ENCODE data around the gene SSR1. TPM values are rescaled to one million over a fixed set of nuclear protein-coding genes. Genes with fewer than 3 reads are reported as not detected.
A peak's percentile ranks its signal among the peaks of the same experiment; 100 is the strongest.

The SSR1 gene
- total and polyA plus RNA-seq, 9 of the 15 experiments (the other 6 are each of a cell fraction or from before 2014, with no cell fraction given), result 87.7 to 220 (median 144) TPM

DNA sequence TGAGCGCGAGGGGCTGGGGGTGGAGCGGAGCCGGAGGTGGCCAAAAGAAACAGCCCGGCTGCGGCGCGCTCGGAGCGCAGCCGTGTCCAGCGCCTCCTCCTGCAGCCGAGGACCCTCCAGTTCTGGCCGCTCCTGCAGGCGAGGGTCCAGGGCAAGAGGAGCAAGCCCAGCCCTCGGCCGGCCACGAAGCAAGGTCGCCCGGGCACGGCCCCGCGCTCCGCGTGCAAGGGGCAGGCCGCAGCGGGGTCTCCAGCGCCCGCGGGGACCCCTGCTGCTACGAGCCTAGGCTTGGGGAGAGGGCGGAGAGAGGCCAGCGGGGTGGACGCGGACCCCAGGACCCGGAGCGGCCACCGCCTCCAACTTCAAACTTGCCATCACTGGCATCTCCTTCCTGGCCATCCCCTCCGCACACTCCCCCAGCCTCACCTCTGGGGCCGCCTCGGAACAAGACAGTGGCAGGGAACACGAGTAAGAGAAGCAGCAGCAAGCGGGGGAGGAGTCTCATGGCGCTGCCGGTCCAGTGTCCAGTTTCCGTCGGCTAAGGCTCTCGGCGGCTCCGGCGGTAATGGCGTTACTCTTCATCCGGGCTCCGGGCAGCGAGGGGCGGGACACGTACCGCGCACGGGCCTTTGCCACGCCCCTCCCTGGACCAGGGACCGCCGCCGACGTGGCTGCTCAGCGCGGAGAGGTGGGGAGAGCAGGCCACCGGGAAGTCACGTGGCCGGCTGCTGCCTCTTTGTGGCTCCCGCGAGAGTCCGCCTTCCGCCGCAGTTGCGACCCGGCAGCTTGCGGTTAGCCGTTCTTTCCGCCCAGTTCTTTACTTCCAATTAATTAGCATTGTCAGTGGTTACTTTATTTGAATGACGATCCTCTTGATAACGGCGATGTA, at the start of gene SSR1 (continued):
- 0 out of 2 replicates have a peak, but pooled peaks have one; percentile 21 for TF ChIP-seq CHAMP1 (IDR thresholded peaks at IDR 0.05)
- no peak for TF ChIP-seq NBN (IDR thresholded peaks at IDR 0.05; ENCODE audit: low read depth)
- peak; percentile 92 for TF ChIP-seq SP1 (CRISPR knock-in tag; IDR thresholded peaks at IDR 0.05)
- TF ChIP-seq PURB (CRISPR knock-in tag; IDR thresholded peaks at IDR 0.05; ENCODE audit: low read depth), result no peak
- no peak for TF ChIP-seq ZNF75A (CRISPR knock-in tag; IDR thresholded peaks at IDR 0.05)
- TF ChIP-seq EZH2 (IDR thresholded peaks at IDR 0.05; ENCODE audit: borderline replicate concordance, low read depth, low read length), result no peak
- TF ChIP-seq ZFX (CRISPR knock-in tag; IDR thresholded peaks at IDR 0.05), result peak; percentile 95
- TF ChIP-seq STAT5B (CRISPR knock-in tag; IDR thresholded peaks at IDR 0.05), result no peak
- TF ChIP-seq, protein P1, sequence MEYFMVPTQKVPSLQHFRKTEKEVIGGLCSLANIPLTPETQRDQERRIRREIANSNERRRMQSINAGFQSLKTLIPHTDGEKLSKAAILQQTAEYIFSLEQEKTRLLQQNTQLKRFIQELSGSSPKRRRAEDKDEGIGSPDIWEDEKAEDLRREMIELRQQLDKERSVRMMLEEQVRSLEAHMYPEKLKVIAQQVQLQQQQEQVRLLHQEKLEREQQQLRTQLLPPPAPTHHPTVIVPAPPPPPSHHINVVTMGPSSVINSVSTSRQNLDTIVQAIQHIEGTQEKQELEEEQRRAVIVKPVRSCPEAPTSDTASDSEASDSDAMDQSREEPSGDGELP (CRISPR knock-in tag; IDR thresholded peaks at IDR 0.05; ENCODE audit: borderline replicate concordance), result peak; percentile 90
- TF ChIP-seq JUND (IDR thresholded peaks at IDR 0.05; ENCODE audit: borderline replicate concordance, low read depth, low read length), result no peak; the same call in 1 of the 2 replicates
- peak; percentile 39; the same call in 1 of the 3 replicates for TF ChIP-seq JUND (tag; IDR thresholded peaks at IDR 0.05; ENCODE audit: borderline replicate concordance, low read depth, low read length)
- no peak for TF ChIP-seq GATAD2B (IDR thresholded peaks at IDR 0.05; ENCODE audit: borderline replicate concordance)
- peak; percentile 69 to 79 for TF ChIP-seq MAZ (CRISPR knock-in tag; conservative IDR thresholded peaks at IDR 0.05 in 1 of 2, IDR thresholded peaks at IDR 0.05 in 1 of 2)
- no peak for TF ChIP-seq NCOA2 (IDR thresholded peaks at IDR 0.05; ENCODE audit: partially characterized antibody in 2 of 2)
- peak; percentile 78; the same call in 1 of the 2 replicates for TF ChIP-seq ARID3A (IDR thresholded peaks at IDR 0.05; ENCODE audit: borderline replicate concordance, low read depth, low read length)
- no peak for TF ChIP-seq ZZZ3 (IDR thresholded peaks at IDR 0.05)
- no peak for TF ChIP-seq SMARCA5 (IDR thresholded peaks at IDR 0.05)
- TF ChIP-seq ZNF23 (CRISPR knock-in tag; IDR thresholded peaks at IDR 0.05), result no peak
- TF ChIP-seq XRCC4 (IDR thresholded peaks at IDR 0.05; ENCODE audit: extremely low read depth, insufficient read depth, insufficient read length), result no peak
- TF ChIP-seq ATF4 (CRISPR knock-in tag; IDR thresholded peaks at IDR 0.05), result no peak
- no peak for TF ChIP-seq ZNF507 (tag; conservative IDR thresholded peaks at IDR 0.05)
- TF ChIP-seq LEF1 (IDR thresholded peaks at IDR 0.05), result peak; percentile 69; the same call in 1 of the 2 replicates
